H1 (cell line): ENCODE results near the gene MKLN1.

Source experiments
- CEBPB ChIP-seq: IDR thresholded peaks from 2 replicates; pipeline ENCODE4 v1.6.1; 2012; ENCODE audit warnings: low read depth, low read length
- EZH2 ChIP-seq: fragments of 200-600 bp; sonication (generic); IDR thresholded peaks from 2 replicates; pipeline ENCODE4 v1.7.1; 2012; ENCODE audit warnings: low read depth, mild to moderate bottlenecking, moderate library complexity, low read length, inconsistent platforms; ENCODE audit not compliant: severe bottlenecking
- JUN ChIP-seq: IDR thresholded peaks from 2 replicates; pipeline ENCODE4 v1.6.1; 2011; ENCODE audit warnings: low read depth, mild to moderate bottlenecking, improper control_type of control experiment, low read length
- MAX ChIP-seq: IDR thresholded peaks from 2 replicates; pipeline ENCODE4 v1.6.1; 2012; ENCODE audit warnings: inconsistent platforms
- POLR2A ChIP-seq, 2 experiments: IDR thresholded peaks; 1 replicate in 1 of 2; 2 replicates in 1 of 2; pipeline ENCODE4 v1.6.1; 2011; ENCODE audit warnings: low read depth in 2 of 2, low read length in 2 of 2, mild to moderate bottlenecking in 2 of 2; ENCODE audit errors: control extremely low read depth in 1 of 2
- POLR2AphosphoS5 ChIP-seq: IDR thresholded peaks from 2 replicates; pipeline ENCODE4 v1.6.1; 2011; ENCODE audit warnings: low read depth, low read length
- RXRA ChIP-seq: IDR thresholded peaks from 2 replicates; pipeline ENCODE4 v1.6.1; 2011; ENCODE audit warnings: low read depth, mild to moderate bottlenecking, low read length, moderate library complexity; ENCODE audit not compliant: insufficient read depth
- SP4 ChIP-seq: IDR thresholded peaks from 2 replicates; pipeline ENCODE4 v1.6.1; 2012; ENCODE audit warnings: low read length, inconsistent platforms
- TEAD4 ChIP-seq: IDR thresholded peaks from 2 replicates; pipeline ENCODE4 v1.6.1; 2012; ENCODE audit warnings: low read depth, low read length, inconsistent platforms, mixed read lengths
- TF ChIP-seq, protein P1 (sequence below), 3 experiments: IDR thresholded peaks; 1 replicate in 2 of 3; 2 replicates in 1 of 3; pipeline versions ENCODE4 v1.5.1 to v1.6.1; 2011; ENCODE audit warnings: low read length in 3 of 3, mild to moderate bottlenecking in 3 of 3, inconsistent platforms in 2 of 3, low read depth in 1 of 3, moderate library complexity in 1 of 3; ENCODE audit not compliant: insufficient read depth in 1 of 3; ENCODE audit errors: control extremely low read depth in 1 of 3

DNA sequence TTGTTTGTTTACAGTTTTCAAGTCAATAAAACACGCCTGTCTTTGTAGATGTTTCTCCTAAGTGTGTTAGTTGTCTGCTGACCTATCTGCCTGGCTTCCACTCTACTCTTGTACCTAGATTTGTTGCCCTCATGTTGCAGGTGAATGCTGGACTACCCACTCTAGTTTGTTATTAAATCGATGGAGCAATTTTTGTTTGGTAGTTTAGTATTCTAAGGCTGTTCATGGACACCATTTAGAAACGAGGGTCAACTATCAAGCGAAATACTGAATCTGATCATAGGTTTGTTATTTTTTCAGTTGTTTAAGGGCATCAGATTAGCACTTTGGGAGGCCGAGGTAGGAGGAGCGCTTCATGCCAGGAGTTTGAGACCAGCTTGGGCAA, 29.1 kb upstream of the MKLN1 start:
- TF ChIP-seq, protein P1, sequence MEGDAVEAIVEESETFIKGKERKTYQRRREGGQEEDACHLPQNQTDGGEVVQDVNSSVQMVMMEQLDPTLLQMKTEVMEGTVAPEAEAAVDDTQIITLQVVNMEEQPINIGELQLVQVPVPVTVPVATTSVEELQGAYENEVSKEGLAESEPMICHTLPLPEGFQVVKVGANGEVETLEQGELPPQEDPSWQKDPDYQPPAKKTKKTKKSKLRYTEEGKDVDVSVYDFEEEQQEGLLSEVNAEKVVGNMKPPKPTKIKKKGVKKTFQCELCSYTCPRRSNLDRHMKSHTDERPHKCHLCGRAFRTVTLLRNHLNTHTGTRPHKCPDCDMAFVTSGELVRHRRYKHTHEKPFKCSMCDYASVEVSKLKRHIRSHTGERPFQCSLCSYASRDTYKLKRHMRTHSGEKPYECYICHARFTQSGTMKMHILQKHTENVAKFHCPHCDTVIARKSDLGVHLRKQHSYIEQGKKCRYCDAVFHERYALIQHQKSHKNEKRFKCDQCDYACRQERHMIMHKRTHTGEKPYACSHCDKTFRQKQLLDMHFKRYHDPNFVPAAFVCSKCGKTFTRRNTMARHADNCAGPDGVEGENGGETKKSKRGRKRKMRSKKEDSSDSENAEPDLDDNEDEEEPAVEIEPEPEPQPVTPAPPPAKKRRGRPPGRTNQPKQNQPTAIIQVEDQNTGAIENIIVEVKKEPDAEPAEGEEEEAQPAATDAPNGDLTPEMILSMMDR (IDR thresholded peaks at IDR 0.05; ENCODE audit: control extremely low read depth in 1 of 3, insufficient read depth in 1 of 3, low read depth in 1 of 3, low read length in 3 of 3), result no peak
- TF ChIP-seq POLR2AphosphoS5 (no peak), TEAD4 (no peak), JUN (no peak), POLR2A (IDR thresholded peaks at IDR 0.05; ENCODE audit: control extremely low read depth in 1 of 2, low read depth in 2 of 2, low read length in 2 of 2) (no peak), EZH2 (no peak), MAX (no peak), CEBPB (no peak), RXRA (no peak), SP4 (no peak)
